Left lung (tissue), 10 donors: Measurements from ENCODE around the gene DCAF10. TPM values are rescaled to one million over a fixed set of nuclear protein-coding genes. Genes with fewer than 3 reads are reported as not detected.
A peak's percentile ranks its signal among the peaks of the same experiment; 100 is the strongest.

Experiments
- ATAC-seq: fragments of 200-7000 bp; cut with Tn5 transposase; one replicate; pipeline ENCODE4 v1.9.1; 2020; ENCODE audit warnings: moderate library complexity
- DNase-seq, 4 donors: peaks; one replicate each; pipeline ENCODE4 v3.0.0-alpha.2; 2013 to 2020
- H3K27ac ChIP-seq, 2 donors: fragments of 200-600 bp; sonication (generic) in 1 of 2; one replicate each; pipeline versions ENCODE4 v1.5.0 to v1.8.0; 2020 to 2021
- H3K27me3 ChIP-seq, 2 donors: fragments of 200-600 bp; sonication (generic) in 1 of 2; one replicate each; pipeline versions ENCODE4 v1.5.0 to v1.8.0; 2020 to 2021
- H3K36me3 ChIP-seq, 2 donors: fragments of 200-600 bp; sonication (generic) in 1 of 2; one replicate each; pipeline versions ENCODE4 v1.5.0 to v1.8.0; 2020 to 2021
- H3K4me1 ChIP-seq, 2 donors: fragments of 200-600 bp; one replicate each; pipeline ENCODE4 v1.8.0; 2021
- H3K4me3 ChIP-seq, 2 donors: fragments of 200-600 bp; sonication (generic) in 1 of 2; one replicate each; pipeline versions ENCODE4 v1.5.0 to v1.8.0; 2020 to 2021; ENCODE audit warnings: mild to moderate bottlenecking in 1 of 2
- H3K9me3 ChIP-seq, 2 donors: fragments of 200-600 bp; sonication (generic) in 1 of 2; one replicate each; pipeline versions ENCODE4 v1.5.0 to v1.8.0; 2020 to 2021
- intact Hi-C, 2 donors: fragments of 100-400 bp; cut with DNase I; formaldehyde crosslinking; loops; one replicate each; pipeline versions ENCODE4 v1.11.2 to v1.14.2; 2022
- polyA plus RNA-seq, 6 donors: library from polyadenylated mRNA; unstranded; fragments of 120-200 nt; gene quantifications; one replicate each; pipeline ENCODE4 v1.2.1, GENCODE V29; 2013; ENCODE audit not compliant: insufficient read length in 6 of 6
- total RNA-seq, 2 donors: library from RNA; stranded (reverse); fragmentation: NEBNext Ultra II Directional; extraction: Animal tissue kit (Norgen Biotek cat#: 25700); gene quantifications; one replicate each; pipeline ENCODE4 v1.2.1, GENCODE V29; 2021
- TF ChIP-seq, protein P1 (sequence below), 2 donors: fragments of 200-600 bp; sonication (generic) in 1 of 2; IDR thresholded peaks; one replicate each; pipeline versions ENCODE4 v1.5.0 to v1.8.0; 2021; ENCODE audit warnings: antibody characterized with exemption in 2 of 2
- donor health status: DM: no; HTN: yes; CAD: no.
- donor health status: DM: no; HTN: no; CAD: no.

Gene DCAF10
- total and polyA plus RNA-seq, 8 donors: 24.8 to 37.3 (median 31.0) TPM

DNA sequence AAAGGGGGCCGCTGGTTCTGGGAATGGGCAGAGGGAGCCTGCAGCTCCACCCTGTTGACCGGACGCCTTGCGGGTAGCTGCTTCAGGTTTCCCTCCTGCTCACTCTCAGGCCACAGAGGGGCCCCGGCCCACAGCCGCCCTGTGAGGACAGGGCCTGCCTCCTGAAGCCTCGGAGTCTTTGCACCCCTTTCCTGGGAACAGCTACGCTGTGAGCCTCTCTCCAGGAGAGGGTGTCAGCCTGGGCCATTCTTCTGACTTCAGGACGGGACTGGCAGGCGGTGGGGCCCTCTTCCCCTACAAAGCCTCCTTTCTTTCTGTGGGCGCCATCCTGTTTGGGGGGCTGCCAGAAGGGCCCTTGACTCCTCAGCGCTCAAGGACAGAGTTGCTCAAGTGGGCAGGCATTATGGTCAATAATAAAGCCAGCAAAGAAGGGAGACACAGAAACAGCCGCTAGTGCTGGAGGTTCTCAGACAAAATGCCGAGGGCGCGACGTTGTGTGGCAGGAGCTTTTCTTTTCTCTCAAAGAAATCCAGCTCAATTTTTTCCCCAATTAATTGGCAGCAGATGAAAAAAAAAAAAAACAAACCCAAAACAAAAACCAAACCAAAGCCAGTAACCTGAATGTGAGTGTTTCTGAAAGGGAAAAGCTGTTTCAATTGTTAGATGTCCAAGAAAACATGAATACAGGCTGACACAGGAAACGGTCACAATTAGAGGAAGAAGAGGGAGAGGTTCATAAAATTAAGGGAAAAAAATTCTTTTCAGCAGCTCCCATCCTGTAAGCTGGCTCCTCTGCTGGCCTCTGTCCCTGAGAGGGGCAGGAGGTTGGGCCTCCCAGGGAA, 116.1 kb downstream of the DCAF10 start:
- no peaks in the 10 kb centered on the region for H3K27me3 ChIP-seq
- peak; percentile 4 for ATAC-seq
- peaks cover 0 to 6% of the 10 kb centered on the region in 2 donors for H3K36me3 ChIP-seq
- intact Hi-C loops: loop anchor here in 1 of 2 donors (5.0 to 10.0 kb wide), 3 partner anchors 168 to 448 kb away; no protein-coding TSS in a partner anchor
- DNase-seq: peak in 3 of 4 donors; percentile 55 to 86 (median 81)
- peaks cover 5 to 26% of the 10 kb centered on the region in 2 donors for H3K4me1 ChIP-seq
- H3K4me3 ChIP-seq: no peak overlapping the region
- TF ChIP-seq, protein P1, sequence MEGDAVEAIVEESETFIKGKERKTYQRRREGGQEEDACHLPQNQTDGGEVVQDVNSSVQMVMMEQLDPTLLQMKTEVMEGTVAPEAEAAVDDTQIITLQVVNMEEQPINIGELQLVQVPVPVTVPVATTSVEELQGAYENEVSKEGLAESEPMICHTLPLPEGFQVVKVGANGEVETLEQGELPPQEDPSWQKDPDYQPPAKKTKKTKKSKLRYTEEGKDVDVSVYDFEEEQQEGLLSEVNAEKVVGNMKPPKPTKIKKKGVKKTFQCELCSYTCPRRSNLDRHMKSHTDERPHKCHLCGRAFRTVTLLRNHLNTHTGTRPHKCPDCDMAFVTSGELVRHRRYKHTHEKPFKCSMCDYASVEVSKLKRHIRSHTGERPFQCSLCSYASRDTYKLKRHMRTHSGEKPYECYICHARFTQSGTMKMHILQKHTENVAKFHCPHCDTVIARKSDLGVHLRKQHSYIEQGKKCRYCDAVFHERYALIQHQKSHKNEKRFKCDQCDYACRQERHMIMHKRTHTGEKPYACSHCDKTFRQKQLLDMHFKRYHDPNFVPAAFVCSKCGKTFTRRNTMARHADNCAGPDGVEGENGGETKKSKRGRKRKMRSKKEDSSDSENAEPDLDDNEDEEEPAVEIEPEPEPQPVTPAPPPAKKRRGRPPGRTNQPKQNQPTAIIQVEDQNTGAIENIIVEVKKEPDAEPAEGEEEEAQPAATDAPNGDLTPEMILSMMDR (IDR thresholded peaks at IDR 0.05): no peak
- H3K9me3 ChIP-seq: no peaks in the 10 kb centered on the region
- H3K27ac ChIP-seq: peak overlapping the region; percentile 66 to 85

Other genes with a start within 250 kb of the DCAF10 start
- gene FBXO10, start 224.4 kb upstream of the DCAF10 start, total RNA-seq: 1 to 10 TPM; 8.0 to 8.2 TPM
- 10 to 100 TPM in 4 of 6 donors, 1 to 10 TPM in 2; 8.9 to 12.0 (median 10.5) TPM for gene FBXO10, start 224.4 kb upstream of the DCAF10 start, polyA plus RNA-seq
- gene TOMM5, start 208.2 kb upstream of the DCAF10 start, total RNA-seq: 10 to 100 TPM; 65.5 to 94.1 TPM
- 100 to 1,000 TPM in 4 of 6 donors, 10 to 100 TPM in 2; 95.6 to 112 (median 103) TPM for gene TOMM5, start 208.2 kb upstream of the DCAF10 start, polyA plus RNA-seq
- not detected for gene FRMPD1, start 149.8 kb upstream of the DCAF10 start, total RNA-seq
- gene FRMPD1, start 149.8 kb upstream of the DCAF10 start, polyA plus RNA-seq: under 1 TPM; 0.03 to 0.31 (median 0.18) TPM
- gene TRMT10B, start 47.0 kb upstream of the DCAF10 start, total RNA-seq: 1 to 10 TPM; 5.8 to 7.5 TPM
- 10 to 100 TPM; 21.5 to 32.2 (median 26.9) TPM for gene TRMT10B, start 47.0 kb upstream of the DCAF10 start, polyA plus RNA-seq
- 10 to 100 TPM; 25.6 to 34.5 TPM for gene EXOSC3, start 15.7 kb upstream of the DCAF10 start, total RNA-seq
- gene EXOSC3, start 15.7 kb upstream of the DCAF10 start, polyA plus RNA-seq: 10 to 100 TPM; 32.7 to 43.4 (median 37.6) TPM
- 10 to 100 TPM; 30.8 to 39.9 TPM for gene SLC25A51, start 103.3 kb downstream of the DCAF10 start, total RNA-seq
- gene SLC25A51, start 103.3 kb downstream of the DCAF10 start, polyA plus RNA-seq: 10 to 100 TPM; 16.3 to 19.7 (median 18.6) TPM